Daoy (cell line): Measurements from ENCODE around the gene PCDHGC4. TPM values are rescaled to one million over a fixed set of nuclear protein-coding genes. Genes with fewer than 3 reads are reported as not detected.

Experiments used
- DNase-seq: peaks from one replicate; pipeline ENCODE4 v3.0.0-alpha.2; 2015; ENCODE audit warnings: low read depth
- total RNA-seq: library from RNA; depleted of rRNA; stranded (reverse); fragments of >200 nt; shearing (Covaris generic); gene quantifications from 2 replicates; pipeline ENCODE4 v1.2.3, GENCODE V29; 2014; rRNA removed

The PCDHGC4 gene
- total RNA-seq, result 0.18 and 0.23 TPM in 2 replicates

DNA sequence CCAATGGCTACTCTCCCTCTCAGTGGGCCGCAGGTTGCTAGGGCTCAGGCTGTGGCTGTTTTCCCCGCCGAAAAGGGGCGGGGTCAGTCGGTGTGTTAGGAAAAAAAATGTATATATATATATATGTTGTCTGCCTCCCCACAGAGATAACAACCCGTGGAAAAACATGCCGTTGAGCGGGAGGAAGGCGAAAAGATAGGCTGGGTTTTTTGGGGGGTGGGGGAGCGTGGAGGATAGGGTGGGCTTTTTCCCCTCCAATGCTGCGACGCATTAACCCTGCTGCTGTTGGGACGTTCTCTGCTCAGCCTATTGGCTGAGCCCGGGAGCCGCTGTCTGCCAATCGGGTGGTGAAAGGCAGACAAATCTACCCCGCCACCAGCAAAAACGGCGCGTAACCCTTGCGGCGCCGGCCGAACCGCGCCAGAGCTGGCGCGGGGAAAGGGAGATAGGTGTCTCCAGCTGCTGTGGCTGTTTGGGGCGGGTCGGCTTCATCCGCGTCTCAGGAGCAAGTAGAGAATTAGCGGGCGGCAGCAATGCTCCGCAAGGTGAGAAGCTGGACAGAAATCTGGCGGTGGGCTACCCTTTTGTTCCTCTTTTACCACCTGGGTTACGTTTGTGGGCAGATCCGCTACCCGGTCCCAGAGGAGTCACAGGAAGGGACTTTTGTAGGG, at the start of gene PCDHGC4:
TSS of gene PCDHGC4 (plus strand) at position 390 of the 671 bp plus-strand sequence. CDS start at position 534, 144 bp downstream.
- DNase-seq, result no peak

DNA sequence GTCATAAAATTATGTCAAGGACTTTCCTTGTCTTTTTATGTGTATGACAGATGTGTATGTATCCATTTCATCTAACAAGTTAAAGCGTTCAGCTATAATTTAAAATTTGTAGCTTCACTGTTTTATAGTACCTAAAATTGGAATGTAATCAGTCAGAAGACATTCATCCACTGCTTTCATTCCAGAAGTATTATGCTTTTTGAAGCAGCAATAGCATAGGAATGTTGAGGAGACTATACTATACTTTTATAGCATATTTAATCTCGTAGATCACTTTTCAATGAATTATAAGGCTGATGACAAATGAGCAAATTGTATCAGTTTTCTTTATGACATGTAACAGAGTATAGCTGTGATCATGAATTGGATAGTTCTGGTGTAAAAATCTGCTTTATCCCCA, 47.6 kb upstream of the PCDHGC4 start:
- no peak for DNase-seq

DNA sequence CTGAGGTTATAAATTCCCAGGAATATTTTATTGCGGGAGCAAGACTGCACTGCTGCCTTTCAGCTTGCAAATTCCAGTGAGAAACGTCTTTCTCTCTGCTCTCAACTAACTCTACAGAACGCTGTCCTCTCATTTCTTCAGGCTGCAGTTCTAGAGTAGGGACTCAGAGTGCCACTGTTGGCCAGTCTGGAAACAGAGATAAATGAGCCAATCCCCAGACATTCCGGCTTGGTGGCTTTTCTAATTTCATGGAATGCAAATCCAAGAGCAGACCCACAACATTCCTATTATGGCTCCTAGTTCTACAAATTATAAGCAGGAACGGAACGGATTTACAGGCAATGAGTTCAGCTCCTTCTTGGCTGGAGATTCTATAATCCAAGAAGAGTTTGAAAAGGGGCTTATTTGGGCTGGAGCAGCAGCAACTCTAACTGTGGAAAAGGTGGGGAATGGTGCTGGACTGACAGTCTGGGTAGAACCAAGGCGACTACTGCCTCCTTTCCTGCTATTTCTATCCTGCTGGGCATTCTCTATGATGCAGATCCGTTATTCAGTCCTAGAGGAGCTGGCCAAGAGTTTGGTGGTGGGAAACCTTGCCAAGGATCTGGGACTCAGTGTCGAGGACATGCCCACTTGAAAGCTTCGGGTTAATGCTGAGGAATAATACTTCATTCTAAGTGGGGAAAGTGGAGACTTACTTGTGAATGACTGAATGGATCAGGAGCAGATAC, 45.3 kb upstream of the PCDHGC4 start:
- DNase-seq, result no peak

GRCh38 chr5:141440341-141440740, 44.5 kb upstream of the PCDHGC4 start:
- no peak for DNase-seq

DNA sequence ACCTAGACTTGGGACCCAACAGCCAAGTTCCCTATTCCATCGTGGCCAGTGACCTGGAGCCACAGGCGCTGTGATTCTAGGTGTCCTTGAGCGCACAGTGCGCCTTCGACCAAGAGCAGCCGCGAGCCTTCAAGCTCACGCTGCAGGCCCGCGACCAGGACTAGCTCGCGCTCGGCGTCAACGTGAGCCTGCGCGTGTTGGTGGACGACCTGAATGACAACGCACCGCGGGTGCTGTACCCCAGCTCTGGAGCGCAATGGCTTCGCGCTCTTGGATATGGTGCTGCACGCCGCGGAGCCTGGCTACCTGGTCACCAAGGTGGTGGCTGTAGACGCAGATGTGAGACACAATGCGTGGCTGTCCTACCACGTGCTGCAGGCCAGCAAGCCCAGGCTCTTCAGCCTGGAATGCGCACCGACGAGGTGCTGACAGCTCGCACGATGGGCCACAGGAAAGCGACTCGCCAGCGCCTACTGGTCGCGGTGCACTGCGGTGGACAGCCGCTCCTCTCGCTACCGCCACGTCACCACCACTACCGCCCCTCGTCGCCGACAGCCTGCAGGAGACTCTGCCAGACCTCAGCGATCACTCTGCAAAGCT, 43.2 kb upstream of the PCDHGC4 start:
- DNase-seq, result no peak

GRCh38 chr5:141465351-141465750, 19.5 kb upstream of the PCDHGC4 start:
- DNase-seq, result no peak

DNA sequence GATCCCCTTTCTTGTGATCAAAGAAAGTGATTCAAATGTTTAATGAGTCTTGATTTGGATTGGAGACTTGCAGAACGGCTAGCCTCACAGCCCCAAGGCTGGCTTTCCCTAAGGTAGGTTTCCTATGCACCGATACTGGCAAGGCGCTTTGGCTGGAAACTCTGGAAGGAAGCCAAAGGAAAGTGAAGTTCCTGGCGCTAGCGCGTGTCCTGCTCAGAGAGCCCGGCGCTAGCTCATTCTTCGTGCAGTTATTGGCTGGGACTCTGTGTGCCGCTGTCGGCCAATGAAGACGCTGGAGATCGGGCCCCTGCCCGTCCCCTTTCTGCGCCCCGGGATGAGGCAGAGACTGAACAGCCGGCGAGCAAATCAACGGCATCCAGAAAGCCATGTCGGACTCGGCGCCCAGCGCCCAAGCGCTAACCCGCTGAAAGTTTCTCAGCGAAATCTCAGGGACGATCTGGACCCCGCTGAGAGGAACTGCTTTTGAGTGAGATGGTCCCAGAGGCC, 9.2 kb upstream of the PCDHGC4 start, which contains the start of gene PCDHGC3:
TSS of gene PCDHGC3 (plus strand) at position 342 of the 507 bp plus-strand sequence. CDS start at position 493, 151 bp downstream.
- peak; percentile 96 for DNase-seq

DNA sequence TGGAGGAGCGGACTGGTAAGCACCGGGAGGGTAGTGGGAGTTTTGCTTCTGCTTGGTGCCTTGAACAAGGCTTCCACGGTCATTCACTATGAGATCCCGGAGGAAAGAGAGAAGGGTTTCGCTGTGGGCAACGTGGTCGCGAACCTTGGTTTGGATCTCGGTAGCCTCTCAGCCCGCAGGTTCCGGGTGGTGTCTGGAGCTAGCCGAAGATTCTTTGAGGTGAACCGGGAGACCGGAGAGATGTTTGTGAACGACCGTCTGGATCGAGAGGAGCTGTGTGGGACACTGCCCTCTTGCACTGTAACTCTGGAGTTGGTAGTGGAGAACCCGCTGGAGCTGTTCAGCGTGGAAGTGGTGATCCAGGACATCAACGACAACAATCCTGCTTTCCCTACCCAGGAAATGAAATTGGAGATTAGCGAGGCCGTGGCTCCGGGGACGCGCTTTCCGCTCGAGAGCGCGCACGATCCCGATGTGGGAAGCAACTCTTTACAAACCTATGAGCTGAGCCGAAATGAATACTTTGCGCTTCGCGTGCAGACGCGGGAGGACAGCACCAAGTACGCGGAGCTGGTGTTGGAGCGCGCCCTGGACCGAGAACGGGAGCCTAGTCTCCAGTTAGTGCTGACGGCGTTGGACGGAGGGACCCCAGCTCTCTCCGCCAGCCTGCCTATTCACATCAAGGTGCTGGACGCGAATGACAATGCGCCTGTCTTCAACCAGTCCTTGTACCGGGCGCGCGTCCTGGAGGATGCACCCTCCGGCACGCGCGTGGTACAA, 8.5 kb upstream of the PCDHGC4 start:
- peak; percentile 83 for DNase-seq

DNA sequence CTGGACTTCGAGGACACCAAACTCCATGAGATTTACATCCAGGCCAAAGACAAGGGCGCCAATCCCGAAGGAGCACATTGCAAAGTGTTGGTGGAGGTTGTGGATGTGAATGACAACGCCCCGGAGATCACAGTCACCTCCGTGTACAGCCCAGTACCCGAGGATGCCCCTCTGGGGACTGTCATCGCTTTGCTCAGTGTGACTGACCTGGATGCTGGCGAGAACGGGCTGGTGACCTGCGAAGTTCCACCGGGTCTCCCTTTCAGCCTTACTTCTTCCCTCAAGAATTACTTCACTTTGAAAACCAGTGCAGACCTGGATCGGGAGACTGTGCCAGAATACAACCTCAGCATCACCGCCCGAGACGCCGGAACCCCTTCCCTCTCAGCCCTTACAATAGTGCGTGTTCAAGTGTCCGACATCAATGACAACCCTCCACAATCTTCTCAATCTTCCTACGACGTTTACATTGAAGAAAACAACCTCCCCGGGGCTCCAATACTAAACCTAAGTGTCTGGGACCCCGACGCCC, 7.7 kb upstream of the PCDHGC4 start:
- peak; percentile 19 for DNase-seq

GRCh38 chr5:141477815-141478214, 7.0 kb upstream of the PCDHGC4 start:
- peak; percentile 33 for DNase-seq

DNA sequence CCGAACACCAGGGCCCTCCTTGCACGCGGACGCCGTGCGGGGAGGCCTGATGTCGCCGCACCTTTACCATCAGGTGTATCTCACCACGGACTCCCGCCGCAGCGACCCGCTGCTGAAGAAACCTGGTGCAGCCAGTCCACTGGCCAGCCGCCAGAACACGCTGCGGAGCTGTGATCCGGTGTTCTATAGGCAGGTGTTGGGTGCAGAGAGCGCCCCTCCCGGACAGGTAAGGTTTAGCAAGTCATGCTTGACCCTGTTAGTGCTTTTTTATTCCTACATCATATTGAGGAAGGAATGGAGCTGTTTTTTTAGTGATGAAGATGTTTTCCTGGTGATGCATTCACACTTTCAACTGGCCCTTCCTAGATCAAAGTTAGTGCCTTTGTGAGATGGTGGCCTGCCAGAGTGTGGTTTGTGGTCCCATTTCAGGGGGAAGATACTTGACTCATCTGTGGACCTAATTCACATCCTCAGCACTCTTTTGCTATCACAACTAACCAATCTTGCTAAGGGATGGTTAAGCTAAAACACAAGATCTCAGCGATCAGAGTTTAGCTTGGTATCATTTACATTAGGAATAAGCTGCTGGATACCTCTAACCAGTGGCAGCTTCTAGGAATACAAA, 6.4 kb upstream of the PCDHGC4 start:
- DNase-seq, result no peak

DNA sequence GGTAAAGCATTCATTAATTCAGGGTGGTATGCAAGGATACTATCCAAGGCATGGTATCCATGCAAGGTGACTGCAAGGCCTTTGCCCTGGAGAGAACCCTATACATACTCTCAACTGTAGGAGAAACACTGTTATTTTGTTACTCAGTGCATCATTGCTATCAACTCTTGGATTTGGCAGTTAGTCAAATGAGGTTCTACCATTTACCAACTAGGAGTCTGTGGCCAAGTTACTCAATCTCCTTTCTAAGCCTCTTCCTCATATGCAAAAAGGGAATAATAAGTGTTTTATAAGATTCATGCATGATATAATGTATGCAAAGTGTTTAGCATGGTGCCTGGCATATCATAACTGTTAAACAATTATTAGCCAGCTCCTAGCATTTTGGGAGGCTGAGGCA, 5.1 kb upstream of the PCDHGC4 start:
- DNase-seq, result no peak

- DNase-seq, result no peak
Measured at GRCh38 chr5:141483902-141484301, 928 bp upstream of the PCDHGC4 start.

DNA sequence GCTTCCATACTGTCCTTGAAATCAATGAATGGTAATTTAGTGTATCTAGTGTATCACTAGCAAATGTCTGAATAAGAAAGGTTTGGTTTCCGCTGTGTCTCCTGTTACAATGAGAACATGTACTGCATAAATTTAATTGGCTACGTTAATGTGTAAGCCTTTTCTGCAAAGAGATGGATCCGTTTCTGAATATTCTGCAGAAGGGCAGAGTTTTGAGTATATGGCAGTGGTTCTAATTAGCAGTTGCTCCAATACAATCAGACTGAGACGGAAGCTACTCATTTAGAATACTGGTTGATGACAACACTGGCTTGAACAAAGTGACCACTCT, 555 bp upstream of the PCDHGC4 start:
- DNase-seq, result no peak

DNA sequence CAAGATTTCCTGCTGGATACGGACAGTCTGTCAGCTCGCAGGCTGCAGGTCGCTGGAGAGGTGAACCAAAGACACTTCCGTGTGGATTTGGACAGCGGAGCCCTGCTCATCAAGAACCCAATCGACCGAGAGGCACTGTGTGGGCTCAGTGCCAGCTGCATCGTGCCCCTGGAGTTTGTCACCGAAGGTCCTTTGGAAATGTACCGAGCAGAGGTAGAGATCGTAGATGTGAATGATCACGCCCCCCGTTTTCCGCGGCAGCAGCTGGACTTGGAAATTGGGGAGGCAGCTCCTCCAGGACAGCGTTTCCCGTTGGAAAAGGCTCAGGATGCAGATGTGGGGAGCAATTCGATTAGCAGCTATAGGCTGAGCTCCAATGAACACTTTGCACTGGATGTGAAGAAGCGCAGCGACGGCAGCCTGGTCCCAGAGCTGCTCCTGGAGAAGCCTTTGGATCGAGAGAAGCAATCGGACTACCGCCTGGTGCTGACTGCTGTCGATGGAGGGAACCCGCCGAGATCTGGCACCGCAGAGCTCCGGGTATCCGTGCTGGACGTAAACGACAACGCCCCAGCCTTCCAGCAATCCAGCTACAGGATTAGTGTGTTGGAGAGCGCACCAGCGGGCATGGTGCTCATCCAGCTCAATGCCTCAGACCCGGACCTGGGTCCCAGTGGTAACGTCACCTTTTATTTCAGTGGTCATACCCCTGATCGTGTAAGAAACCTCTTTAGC, 658 bp downstream of the PCDHGC4 start:
- no peak for DNase-seq

DNA sequence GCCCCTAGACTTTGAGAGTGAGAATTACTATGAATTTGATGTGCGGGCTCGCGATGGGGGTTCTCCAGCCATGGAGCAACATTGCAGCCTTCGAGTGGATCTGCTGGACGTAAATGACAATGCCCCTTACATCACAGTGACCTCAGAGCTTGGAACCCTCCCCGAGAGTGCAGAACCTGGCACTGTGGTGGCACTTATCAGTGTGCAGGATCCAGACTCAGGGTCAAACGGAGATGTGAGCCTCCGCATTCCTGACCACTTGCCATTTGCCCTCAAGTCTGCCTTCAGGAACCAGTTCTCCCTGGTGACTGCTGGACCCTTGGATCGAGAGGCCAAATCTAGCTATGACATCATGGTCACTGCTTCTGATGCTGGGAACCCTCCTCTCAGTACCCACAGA, 1.3 kb downstream of the PCDHGC4 start:
- no peak for DNase-seq

- no peak for DNase-seq
Measured at GRCh38 chr5:141487131-141487530, 2.3 kb downstream of the PCDHGC4 start.

DNA sequence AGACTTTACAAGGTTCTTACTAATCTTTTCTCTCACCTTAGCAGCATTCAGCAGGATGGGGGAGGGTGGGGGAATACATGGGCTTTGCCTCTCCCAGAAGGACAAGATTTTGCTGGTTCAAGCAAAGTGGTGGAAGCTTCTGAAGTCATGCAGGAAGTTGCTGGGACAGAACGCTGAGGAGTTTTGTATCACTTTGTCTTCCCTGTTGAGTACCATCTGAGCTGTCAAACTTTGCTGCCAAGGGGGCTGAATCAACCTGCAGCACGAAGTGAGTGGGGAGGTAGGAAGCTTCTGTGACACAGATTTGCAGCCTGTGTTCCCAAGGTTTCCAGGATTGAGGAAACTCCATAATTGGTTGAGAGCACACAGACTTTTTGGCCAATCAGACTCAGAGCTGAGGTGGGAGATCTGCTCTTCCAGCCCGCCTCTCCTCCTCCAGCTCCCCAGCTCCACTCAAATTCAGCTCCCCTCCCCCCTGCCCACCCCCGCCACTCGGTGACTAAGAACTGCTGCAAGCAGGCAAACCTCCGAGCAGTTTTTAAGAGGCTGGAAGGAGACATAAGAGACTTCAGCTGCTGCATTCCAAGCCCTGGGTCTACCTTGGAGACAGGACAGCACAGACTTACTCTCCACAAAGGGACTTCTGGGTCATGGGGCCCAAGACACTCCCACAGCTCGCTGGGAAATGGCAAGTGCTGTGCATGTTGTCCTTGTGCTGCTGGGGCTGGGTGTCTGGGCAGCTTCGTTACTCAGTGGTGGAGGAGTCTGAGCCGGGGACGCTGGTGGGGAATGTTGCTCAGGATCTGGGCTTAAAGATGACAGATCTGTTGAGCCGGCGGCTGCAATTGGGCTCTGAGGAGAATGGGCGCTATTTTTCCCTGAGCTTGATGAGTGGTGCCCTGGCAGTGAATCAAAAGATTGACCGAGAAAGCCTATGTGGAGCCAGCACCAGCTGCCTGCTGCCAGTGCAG, 4.0 kb downstream of the PCDHGC4 start, which contains the start of gene PCDHGC5:
TSS of gene PCDHGC5 (plus strand) at position 491 of the 971 bp plus-strand sequence. CDS start at position 651, 160 bp downstream.
- DNase-seq, result peak; percentile 57

DNA sequence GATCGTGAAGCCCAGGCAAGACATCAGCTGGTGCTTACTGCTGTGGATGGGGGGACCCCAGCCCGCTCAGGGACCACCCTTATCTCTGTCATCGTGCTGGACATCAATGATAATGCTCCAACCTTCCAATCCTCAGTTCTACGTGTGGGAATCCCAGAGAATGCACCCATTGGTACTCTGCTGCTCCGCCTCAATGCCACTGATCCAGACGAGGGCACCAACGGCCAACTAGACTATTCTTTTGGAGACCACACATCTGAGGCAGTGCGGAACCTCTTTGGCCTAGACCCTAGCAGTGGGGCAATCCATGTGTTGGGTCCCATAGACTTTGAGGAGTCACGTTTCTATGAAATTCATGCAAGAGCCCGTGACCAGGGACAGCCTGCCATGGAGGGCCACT, 5.0 kb downstream of the PCDHGC4 start:
- DNase-seq, result no peak
